GOT3 (cell line): ENCODE data around the gene RAD51AP1.

Experiments used
- DNase-seq: peaks from one replicate; lab custom pipeline; 2025; ENCODE audit warnings: mixed read lengths; lab: John Stamatoyannopoulos, UW

RAD51AP1 gene

DNA sequence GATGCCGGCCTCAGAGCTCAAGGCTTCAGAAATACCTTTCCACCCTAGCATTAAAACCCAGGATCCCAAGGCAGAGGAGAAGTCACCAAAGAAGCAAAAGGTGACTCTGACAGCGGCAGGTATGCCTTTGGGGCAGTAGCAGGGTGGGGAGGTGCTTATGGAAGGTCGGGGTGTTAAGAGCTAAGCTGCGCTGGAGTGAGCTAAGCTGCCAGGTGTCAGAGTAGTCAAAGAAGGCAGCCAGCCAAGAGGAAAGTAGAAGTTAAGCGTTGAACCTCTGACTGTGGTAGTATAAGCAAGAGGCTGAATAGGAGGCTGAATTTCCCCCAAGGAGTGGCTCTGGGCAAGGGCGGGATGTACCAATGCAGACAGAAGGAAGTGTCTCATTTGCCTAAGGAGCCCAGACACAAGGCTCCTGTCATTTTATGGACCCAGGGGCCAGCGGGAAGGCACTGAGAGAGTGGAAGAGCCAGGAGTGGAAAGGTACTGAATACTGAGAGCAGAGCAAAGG lies 52.5 kb downstream of the RAD51AP1 start:
- no peak for DNase-seq

DNA sequence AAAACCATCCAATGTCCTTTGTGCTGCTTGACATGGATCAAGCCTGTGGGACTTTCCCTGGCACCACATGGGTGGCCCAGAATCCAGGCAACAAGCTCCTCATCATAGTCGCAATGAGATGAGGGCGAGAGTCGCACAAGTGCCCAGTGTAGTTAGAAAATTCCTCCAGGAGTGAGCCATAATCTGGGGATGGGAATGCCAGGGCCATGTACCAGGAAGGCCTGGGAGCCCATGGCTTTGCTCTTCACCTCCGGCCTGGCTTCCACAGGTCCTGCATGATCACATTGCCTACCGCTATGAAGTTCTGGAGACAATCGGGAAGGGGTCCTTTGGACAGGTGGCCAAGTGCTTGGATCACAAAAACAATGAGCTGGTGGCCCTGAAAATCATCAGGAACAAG lies 57.2 kb downstream of the RAD51AP1 start:
- DNase-seq, result no peak

DNA sequence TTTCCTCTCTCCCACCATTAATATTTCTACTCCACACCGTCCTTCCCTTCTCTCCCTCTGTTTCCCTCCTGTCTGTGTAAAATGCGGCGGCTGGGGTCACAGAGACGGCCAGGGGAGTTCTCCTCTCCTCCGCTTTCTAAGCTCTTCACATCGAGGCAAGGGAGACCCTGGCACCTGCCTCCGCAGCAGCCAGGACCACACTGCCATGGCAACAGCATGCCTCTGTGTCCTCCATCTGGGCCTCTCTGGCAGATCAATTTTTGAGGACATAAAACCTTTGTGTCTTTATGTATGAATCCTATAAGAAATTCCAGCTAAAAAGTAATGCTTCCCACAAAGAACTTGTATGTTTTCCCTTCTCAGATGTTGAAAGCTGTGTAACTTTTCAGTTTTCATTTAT lies 64.7 kb downstream of the RAD51AP1 start:
- DNase-seq, result no peak

DNA sequence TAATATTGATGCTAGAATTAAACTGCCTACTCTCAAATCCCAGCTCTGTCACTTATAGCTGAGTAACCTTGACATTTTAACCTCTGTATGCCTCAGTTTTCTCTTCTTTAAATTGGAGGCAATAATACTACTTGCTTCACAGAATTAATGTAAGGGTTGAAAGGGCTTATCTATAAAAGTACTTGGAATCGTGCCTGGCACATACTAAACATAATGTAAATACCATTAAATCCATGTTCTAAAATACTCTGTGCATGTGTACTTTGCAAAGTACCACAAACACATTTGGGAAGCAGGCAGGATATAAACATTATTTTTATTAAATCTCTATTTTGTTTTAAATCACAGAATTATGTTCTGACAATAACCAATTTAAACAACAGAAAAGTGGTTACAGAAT lies 65.3 kb downstream of the RAD51AP1 start:
- DNase-seq, result no peak

DNA sequence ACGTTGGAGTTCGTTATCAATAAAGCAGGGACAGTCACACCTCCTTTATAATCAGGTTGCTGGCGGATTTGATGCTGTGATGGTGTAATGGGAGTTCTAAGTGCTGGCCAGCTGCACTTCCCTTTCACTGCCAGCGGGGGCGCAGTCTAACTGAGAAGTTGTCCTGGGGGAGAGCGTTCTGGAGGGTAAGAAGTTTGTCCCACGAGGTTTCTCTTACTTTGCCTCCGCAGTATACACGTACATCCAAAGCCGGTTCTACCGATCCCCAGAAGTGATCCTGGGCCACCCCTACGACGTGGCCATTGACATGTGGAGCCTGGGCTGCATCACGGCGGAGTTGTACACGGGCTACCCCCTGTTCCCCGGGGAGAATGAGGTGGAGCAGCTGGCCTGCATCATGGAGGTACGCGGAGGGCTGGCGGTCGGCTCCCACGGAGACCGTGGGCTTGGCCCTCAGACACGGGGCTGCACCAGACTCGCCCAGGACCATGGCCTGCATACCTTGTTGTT lies 66.0 kb downstream of the RAD51AP1 start:
- peak; percentile 35 for DNase-seq

DNA sequence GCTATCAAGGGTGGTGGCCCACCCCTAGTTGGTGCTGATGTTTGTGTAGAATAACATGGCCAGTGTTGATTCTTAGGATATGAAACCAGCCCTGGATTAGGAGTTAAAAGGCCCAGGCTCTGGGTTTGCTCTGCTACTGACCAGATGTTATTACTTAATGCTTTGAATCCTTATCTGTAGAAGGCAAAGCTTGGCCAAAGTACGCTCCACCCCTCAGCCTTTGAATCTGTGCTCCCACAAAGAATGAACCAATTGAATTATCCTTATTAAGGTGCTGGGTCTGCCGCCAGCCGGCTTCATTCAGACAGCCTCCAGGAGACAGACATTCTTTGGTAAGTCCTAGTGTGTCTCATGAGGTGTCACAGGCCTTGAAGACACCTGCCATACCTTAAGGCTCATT lies 68.4 kb downstream of the RAD51AP1 start:
- DNase-seq, result no peak

DNA sequence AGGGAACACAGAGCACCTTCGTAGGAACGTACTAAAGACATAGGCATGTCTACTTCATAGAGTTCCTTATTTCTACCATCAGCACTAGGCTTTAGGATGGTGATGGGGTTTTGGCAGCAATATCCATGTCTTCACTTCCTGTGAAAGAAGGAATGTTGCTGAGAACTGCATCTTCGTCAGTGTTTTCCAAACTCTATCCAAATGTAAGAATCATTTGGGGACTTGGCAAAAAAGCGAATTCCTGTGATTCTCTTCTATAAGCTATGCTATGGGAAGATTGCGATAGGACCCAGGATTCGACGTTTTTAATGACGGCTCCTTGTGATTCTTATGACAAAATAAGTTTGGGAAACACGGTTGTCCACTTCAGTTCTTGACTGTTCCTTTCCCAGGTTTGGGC lies 70.4 kb downstream of the RAD51AP1 start:
- no peak for DNase-seq
